PFSK-1 (cell line): Measurements from ENCODE around the gene PEAK1.

ENCODE experiments used
- FOXP2 ChIP-seq: optimal IDR thresholded peaks from 2 replicates; pipeline ENCODE3; 2011; ENCODE audit warnings: borderline replicate concordance, control low read depth, inconsistent platforms; ENCODE audit not compliant: insufficient read depth; ENCODE audit errors: extremely low read length, extremely low read depth
- POLR2AphosphoS5 ChIP-seq: IDR thresholded peaks from 2 replicates; pipeline ENCODE4 v1.6.1; 2012; ENCODE audit warnings: low read depth, mild to moderate bottlenecking, control low read depth, low read length, moderate library complexity
- SIN3A ChIP-seq: IDR thresholded peaks from 2 replicates; pipeline ENCODE4 v1.6.1; 2012; ENCODE audit warnings: mild to moderate bottlenecking, low read length, moderate library complexity, borderline replicate concordance; ENCODE audit not compliant: insufficient read depth
- TAF1 ChIP-seq: IDR thresholded peaks from 2 replicates; pipeline ENCODE4 v1.6.1; 2012; ENCODE audit warnings: low read length, control low read depth, borderline replicate concordance; ENCODE audit not compliant: insufficient read depth
- TF ChIP-seq, protein P1 (sequence below), 2 experiments: IDR thresholded peaks; 2 replicates each; pipeline versions ENCODE4 v1.6.1 to v1.8.0; 2011 to 2012; ENCODE audit warnings: low read depth in 2 of 2, low read length in 2 of 2, control low read depth in 1 of 2, inconsistent platforms in 1 of 2, mild to moderate bottlenecking in 1 of 2, moderate library complexity in 1 of 2; ENCODE audit not compliant: insufficient read depth in 1 of 2

PEAK1 gene

GRCh38 chr15:77459031-77459430, 39.1 kb upstream of the PEAK1 start:
- TF ChIP-seq TAF1: no peak
- no peak for TF ChIP-seq SIN3A
- TF ChIP-seq POLR2AphosphoS5: no peak
- TF ChIP-seq FOXP2: no peak
- TF ChIP-seq, protein P1, sequence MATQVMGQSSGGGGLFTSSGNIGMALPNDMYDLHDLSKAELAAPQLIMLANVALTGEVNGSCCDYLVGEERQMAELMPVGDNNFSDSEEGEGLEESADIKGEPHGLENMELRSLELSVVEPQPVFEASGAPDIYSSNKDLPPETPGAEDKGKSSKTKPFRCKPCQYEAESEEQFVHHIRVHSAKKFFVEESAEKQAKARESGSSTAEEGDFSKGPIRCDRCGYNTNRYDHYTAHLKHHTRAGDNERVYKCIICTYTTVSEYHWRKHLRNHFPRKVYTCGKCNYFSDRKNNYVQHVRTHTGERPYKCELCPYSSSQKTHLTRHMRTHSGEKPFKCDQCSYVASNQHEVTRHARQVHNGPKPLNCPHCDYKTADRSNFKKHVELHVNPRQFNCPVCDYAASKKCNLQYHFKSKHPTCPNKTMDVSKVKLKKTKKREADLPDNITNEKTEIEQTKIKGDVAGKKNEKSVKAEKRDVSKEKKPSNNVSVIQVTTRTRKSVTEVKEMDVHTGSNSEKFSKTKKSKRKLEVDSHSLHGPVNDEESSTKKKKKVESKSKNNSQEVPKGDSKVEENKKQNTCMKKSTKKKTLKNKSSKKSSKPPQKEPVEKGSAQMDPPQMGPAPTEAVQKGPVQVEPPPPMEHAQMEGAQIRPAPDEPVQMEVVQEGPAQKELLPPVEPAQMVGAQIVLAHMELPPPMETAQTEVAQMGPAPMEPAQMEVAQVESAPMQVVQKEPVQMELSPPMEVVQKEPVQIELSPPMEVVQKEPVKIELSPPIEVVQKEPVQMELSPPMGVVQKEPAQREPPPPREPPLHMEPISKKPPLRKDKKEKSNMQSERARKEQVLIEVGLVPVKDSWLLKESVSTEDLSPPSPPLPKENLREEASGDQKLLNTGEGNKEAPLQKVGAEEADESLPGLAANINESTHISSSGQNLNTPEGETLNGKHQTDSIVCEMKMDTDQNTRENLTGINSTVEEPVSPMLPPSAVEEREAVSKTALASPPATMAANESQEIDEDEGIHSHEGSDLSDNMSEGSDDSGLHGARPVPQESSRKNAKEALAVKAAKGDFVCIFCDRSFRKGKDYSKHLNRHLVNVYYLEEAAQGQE (IDR thresholded peaks at IDR 0.05; ENCODE audit: insufficient read depth in 1 of 2, low read depth in 2 of 2, low read length in 2 of 2): no peak

- TF ChIP-seq POLR2AphosphoS5 (no peak), FOXP2 (no peak), SIN3A (no peak), TAF1 (no peak)
- TF ChIP-seq, protein P1 (IDR thresholded peaks at IDR 0.05; ENCODE audit: insufficient read depth in 1 of 2, low read depth in 2 of 2, low read length in 2 of 2): no peak
Observed at GRCh38 chr15:77457905-77458265, 38.0 kb upstream of the PEAK1 start.

GRCh38 chr15:77457191-77457904, 37.4 kb upstream of the PEAK1 start:
- TF ChIP-seq FOXP2 (no peak), SIN3A (no peak)
- TF ChIP-seq, protein P1 (IDR thresholded peaks at IDR 0.05; ENCODE audit: insufficient read depth in 1 of 2, low read depth in 2 of 2, low read length in 2 of 2): no peak

- TF ChIP-seq, protein P1 (IDR thresholded peaks at IDR 0.05; ENCODE audit: insufficient read depth in 1 of 2, low read depth in 2 of 2, low read length in 2 of 2): no peak
- TF ChIP-seq TAF1 (no peak), POLR2AphosphoS5 (no peak), FOXP2 (no peak), SIN3A (no peak)
Observed at GRCh38 chr15:77456746-77457145, 36.8 kb upstream of the PEAK1 start.
